GM20000 (cell line): Measurements from ENCODE around the gene MAST4.

ENCODE experiments used
- DNase-seq: peaks from one replicate; pipeline ENCODE4 v3.0.0; 2012; ENCODE audit warnings: low spot score
- CTCF ChIP-seq: IDR thresholded peaks from 2 replicates; pipeline ENCODE4 v1.5.1; 2012; ENCODE audit warnings: mild to moderate bottlenecking, control low read depth; ENCODE audit errors: extremely low read depth, missing control alignments

Gene MAST4

GRCh38 chr5:67144183-67144639 lies 548.0 kb downstream of the MAST4 start:
- DNase-seq: no peak
- TF ChIP-seq CTCF: no peak

DNA sequence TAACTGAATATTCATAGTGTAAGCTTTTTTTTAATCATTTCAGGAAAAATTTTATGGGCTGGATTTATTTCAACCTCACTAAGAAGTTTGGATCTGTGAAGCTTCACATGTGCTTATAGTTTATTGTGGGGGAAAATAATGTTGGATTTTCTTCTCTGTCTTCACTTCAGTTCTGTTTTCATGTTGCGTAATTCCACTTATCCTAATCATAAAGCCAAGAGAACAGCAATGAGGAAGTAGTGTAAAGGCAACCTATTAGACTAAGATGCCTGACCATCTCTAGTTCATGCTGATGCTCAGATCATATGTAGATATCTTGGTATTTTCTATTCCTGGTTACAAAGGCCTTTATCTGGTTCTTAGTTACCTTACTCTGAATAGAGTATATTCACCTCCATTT lies 550.4 kb downstream of the MAST4 start:
- no peak for DNase-seq
- no peak for TF ChIP-seq CTCF

DNA sequence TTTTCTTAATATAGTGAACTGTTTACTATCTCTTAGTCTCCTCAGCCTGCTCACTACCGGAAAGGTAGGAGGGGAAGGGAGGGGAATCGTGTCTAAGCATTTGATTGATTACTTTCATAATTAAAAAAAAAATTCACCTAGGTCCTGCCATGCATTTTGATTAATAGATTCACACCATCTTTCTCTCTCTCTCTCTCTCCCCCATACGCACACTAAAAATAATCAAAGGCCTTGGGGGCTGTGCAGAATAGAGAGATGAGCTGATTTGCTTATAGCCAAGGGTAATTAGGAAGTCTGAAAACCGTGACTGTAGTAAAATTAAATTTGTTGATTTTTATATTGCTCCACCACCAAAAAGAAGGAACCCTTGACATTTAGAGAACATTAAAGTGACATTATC lies 550.8 kb downstream of the MAST4 start:
- no peak for DNase-seq
- TF ChIP-seq CTCF: no peak

DNA sequence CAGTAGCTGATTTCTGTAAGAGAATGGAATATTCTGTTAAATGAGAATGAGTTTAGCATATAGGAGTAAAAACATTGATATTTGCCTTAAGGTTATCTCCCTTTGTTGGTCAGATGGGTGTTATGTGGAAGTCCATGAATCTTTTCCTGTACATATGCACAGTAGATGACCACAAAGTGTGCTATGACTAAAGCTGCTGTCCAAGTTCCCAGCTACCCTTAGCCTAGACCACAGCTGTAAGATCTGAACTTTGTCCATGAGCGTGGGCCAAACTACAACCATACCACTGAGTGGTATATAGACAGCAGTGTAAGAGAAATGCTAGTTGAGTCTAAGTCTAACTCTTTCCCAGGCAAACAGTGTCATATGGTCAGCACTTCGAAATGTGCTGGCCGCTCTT lies 551.6 kb downstream of the MAST4 start:
- no peak for TF ChIP-seq CTCF

DNA sequence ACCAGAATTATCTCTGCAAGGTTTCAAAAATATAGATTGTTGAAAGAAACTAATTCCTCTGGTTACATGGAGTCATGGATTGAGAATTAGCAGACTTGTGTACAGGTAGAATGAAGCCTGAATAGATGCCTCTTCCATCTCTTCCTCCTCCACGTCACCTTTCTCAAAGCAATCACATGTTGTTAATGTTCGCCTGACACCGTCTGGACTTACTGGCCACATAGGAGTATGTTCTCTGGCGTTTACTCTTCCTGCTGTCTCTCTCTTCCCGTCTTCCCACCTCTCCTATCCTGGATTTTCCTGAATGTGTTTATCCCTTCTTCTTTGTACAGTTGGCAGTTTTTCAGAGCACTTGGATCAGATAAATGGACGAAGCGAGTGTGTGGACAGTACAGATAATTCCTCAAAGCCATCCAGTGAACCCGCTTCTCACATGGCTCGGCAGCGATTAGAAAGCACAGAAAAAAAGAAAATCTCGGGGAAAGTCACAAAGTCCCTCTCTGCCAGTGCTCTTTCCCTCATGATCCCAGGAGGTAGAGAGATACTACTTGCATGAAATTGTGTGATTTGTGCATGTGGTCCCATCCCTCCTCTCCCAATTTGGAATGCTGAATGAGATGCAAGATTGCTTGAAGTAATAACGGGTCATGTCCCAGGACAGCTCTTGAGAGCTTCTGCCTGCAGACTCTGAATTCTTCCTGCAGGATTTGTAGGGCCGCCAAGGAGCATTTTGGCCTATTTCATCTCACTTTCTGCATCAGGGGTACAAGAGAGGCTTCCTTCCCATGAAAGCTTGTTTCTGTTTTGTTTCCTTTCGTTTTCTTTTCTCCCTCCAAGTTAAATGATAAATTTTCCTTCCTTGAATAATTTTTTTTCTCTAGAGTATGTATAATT lies 553.1 kb downstream of the MAST4 start:
- DNase-seq: no peak
- TF ChIP-seq CTCF: no peak

More for the DNA sequence above, 551.6 kb downstream of the MAST4 start:
- DNase-seq: no peak

DNA sequence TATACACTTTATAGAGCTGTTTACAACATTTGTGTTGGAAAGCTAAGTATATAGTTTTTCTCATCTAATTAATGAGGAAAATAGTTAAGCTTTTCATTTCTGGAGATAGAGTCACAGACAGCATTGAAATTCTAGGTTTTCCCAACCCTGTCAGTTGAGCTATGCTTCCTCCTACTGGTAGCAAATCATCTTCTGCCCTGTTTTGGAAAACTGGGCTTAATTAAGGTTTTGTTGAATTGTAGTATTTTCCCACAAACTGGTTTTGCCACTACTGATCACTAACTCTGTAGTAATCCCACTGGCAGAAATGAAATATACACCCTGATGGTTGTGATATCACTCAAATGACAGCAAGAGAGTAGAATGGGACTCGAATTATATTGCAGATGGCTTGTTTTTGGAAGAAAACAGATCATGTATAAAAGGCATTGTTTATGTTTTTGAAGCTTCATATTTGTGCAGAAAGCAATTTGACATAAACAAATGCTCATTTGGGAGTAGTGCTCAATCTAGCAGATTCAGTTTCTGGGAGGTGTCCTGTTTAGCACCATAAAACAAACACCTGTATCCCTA lies 553.8 kb downstream of the MAST4 start:
- DNase-seq: no peak
- peak; percentile 11 for TF ChIP-seq CTCF

DNA sequence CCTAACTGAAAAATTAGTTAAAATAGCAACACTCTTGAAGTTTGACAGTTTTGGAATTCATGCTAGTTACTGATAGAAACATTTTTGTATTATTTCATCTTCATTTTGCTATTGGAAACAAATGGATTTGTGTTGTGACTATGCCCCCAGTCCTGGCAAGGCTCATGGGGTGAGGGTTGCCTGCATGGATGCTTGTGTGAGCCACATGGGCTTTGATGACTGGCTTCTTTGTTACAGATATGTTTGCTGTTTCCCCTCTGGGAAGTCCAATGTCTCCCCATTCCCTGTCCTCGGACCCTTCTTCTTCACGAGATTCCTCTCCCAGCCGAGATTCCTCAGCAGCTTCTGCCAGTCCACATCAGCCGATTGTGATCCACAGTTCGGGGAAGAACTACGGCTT lies 556.2 kb downstream of the MAST4 start:
- no peak for TF ChIP-seq CTCF
- no peak for DNase-seq
